H1 (cell line): Measurements from ENCODE around the gene TMEM255B. TPM values are rescaled to one million over a fixed set of nuclear protein-coding genes. Genes with fewer than 3 reads are reported as not detected.

Source experiments
- CTBP2 ChIP-seq: IDR thresholded peaks from 2 replicates; pipeline ENCODE4 v1.7.0; 2011; ENCODE audit warnings: borderline replicate concordance, mild to moderate bottlenecking, moderate library complexity, mixed read lengths, low read length; ENCODE audit not compliant: insufficient read depth, insufficient read length
- CTCF ChIP-seq, 3 experiments: IDR thresholded peaks; 1 replicate in 2 of 3; 2 replicates in 1 of 3; pipeline versions ENCODE4 v1.5.1 to v1.6.1; 2011; ENCODE audit warnings: low read length in 3 of 3, mild to moderate bottlenecking in 3 of 3, inconsistent platforms in 2 of 3, low read depth in 1 of 3, moderate library complexity in 1 of 3; ENCODE audit not compliant: insufficient read depth in 1 of 3; ENCODE audit errors: control extremely low read depth in 1 of 3
- KDM5A ChIP-seq: fragments of 200-600 bp; IDR thresholded peaks from 2 replicates; pipeline ENCODE4 v1.7.1; 2012; ENCODE audit warnings: mild to moderate bottlenecking, low read length, inconsistent platforms, mixed read lengths
- RFX5 ChIP-seq: IDR thresholded peaks from 2 replicates; pipeline ENCODE4 v1.6.1; 2011; ENCODE audit warnings: low read depth, low read length, improper control_type of control experiment, borderline replicate concordance
- TAF7 ChIP-seq: optimal IDR thresholded peaks from 2 replicates; pipeline ENCODE3; 2011; ENCODE audit warnings: low read depth, mild to moderate bottlenecking, inconsistent platforms, low read length, moderate library complexity, borderline replicate concordance
- polyA plus RNA-seq, 7 experiments: library from polyadenylated mRNA; depleted of rRNA in 3 of 7; stranded (reverse) in 5 of 7; unstranded in 2 of 7; fragments of >200 nt in 5 of 7; fragments of 200-250 nt in 2 of 7; gene quantifications; 1 replicate in 5 of 7; 2 replicates in 1 of 7; 4 replicates in 1 of 7; pipeline versions ENCODE4 v1.2.1 to v1.2.3, GENCODE V29; 2011 to 2013; ENCODE audit warnings: missing spikeins in 2 of 7, mixed read lengths in 2 of 7
- total RNA-seq: library from RNA; stranded (reverse); fragmentation: NEBNext Ultra II Directional; extraction: Animal tissue kit (Norgen Biotek cat#: 25700); gene quantifications from 2 replicates; pipeline ENCODE4 v1.2.1, GENCODE V29; 2021
- TF ChIP-seq, protein P1 (sequence below): fragments of 300-600 bp; sonication (generic); IDR thresholded peaks from 2 replicates; pipeline ENCODE4 v1.7.1; 2012; ENCODE audit warnings: low read length, moderate library complexity, mild to moderate bottlenecking, inconsistent platforms; ENCODE audit not compliant: insufficient replicate concordance

TMEM255B gene
- total and polyA plus RNA-seq, 2 of the 8 experiments (the other 6 are each of a cell fraction or from before 2014, with no cell fraction given): 3.4 to 4.4 TPM

- TF ChIP-seq, protein P1, sequence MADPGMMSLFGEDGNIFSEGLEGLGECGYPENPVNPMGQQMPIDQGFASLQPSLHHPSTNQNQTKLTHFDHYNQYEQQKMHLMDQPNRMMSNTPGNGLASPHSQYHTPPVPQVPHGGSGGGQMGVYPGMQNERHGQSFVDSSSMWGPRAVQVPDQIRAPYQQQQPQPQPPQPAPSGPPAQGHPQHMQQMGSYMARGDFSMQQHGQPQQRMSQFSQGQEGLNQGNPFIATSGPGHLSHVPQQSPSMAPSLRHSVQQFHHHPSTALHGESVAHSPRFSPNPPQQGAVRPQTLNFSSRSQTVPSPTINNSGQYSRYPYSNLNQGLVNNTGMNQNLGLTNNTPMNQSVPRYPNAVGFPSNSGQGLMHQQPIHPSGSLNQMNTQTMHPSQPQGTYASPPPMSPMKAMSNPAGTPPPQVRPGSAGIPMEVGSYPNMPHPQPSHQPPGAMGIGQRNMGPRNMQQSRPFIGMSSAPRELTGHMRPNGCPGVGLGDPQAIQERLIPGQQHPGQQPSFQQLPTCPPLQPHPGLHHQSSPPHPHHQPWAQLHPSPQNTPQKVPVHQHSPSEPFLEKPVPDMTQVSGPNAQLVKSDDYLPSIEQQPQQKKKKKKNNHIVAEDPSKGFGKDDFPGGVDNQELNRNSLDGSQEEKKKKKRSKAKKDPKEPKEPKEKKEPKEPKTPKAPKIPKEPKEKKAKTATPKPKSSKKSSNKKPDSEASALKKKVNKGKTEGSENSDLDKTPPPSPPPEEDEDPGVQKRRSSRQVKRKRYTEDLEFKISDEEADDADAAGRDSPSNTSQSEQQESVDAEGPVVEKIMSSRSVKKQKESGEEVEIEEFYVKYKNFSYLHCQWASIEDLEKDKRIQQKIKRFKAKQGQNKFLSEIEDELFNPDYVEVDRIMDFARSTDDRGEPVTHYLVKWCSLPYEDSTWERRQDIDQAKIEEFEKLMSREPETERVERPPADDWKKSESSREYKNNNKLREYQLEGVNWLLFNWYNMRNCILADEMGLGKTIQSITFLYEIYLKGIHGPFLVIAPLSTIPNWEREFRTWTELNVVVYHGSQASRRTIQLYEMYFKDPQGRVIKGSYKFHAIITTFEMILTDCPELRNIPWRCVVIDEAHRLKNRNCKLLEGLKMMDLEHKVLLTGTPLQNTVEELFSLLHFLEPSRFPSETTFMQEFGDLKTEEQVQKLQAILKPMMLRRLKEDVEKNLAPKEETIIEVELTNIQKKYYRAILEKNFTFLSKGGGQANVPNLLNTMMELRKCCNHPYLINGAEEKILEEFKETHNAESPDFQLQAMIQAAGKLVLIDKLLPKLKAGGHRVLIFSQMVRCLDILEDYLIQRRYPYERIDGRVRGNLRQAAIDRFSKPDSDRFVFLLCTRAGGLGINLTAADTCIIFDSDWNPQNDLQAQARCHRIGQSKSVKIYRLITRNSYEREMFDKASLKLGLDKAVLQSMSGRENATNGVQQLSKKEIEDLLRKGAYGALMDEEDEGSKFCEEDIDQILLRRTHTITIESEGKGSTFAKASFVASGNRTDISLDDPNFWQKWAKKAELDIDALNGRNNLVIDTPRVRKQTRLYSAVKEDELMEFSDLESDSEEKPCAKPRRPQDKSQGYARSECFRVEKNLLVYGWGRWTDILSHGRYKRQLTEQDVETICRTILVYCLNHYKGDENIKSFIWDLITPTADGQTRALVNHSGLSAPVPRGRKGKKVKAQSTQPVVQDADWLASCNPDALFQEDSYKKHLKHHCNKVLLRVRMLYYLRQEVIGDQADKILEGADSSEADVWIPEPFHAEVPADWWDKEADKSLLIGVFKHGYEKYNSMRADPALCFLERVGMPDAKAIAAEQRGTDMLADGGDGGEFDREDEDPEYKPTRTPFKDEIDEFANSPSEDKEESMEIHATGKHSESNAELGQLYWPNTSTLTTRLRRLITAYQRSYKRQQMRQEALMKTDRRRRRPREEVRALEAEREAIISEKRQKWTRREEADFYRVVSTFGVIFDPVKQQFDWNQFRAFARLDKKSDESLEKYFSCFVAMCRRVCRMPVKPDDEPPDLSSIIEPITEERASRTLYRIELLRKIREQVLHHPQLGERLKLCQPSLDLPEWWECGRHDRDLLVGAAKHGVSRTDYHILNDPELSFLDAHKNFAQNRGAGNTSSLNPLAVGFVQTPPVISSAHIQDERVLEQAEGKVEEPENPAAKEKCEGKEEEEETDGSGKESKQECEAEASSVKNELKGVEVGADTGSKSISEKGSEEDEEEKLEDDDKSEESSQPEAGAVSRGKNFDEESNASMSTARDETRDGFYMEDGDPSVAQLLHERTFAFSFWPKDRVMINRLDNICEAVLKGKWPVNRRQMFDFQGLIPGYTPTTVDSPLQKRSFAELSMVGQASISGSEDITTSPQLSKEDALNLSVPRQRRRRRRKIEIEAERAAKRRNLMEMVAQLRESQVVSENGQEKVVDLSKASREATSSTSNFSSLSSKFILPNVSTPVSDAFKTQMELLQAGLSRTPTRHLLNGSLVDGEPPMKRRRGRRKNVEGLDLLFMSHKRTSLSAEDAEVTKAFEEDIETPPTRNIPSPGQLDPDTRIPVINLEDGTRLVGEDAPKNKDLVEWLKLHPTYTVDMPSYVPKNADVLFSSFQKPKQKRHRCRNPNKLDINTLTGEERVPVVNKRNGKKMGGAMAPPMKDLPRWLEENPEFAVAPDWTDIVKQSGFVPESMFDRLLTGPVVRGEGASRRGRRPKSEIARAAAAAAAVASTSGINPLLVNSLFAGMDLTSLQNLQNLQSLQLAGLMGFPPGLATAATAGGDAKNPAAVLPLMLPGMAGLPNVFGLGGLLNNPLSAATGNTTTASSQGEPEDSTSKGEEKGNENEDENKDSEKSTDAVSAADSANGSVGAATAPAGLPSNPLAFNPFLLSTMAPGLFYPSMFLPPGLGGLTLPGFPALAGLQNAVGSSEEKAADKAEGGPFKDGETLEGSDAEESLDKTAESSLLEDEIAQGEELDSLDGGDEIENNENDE: no peak
- TF ChIP-seq KDM5A (no peak), RFX5 (no peak), CTBP2 (no peak), CTCF (IDR thresholded peaks at IDR 0.05; ENCODE audit: control extremely low read depth in 1 of 3, insufficient read depth in 1 of 3, low read depth in 1 of 3, low read length in 3 of 3) (no peak), TAF7 (no peak)
These were observed 96.2 kb downstream of the TMEM255B start (continued) for GRCh38 chr13:113855012-113855921.
